ENCODE data around the gene TMC1. TPM values are rescaled to one million over a fixed set of nuclear protein-coding genes. Genes with fewer than 3 reads are reported as not detected.
A peak's percentile ranks its signal among the peaks of the same experiment; 100 is the strongest.

TMC1 gene
- polyA plus RNA-seq, 2 of the 4 experiments (the other 2 are of a cell fraction), result 0.12 to 0.17 TPM

- Histone ChIP-seq H3K4me3 (no peak overlapping the region), H3K27ac (no peak overlapping the region), H3K4me1 (0 out of 3 replicates have a peak, but pooled peaks cover 2% of the 10 kb centered on the region), H3K9me3 (no peaks in the 10 kb centered on the region), H3K4me2 (no peak overlapping the region)
- no peak for FAIRE-seq
- CTCF ChIA-PET, result no interaction called here
- POLR2A ChIA-PET, result no interaction called here
- no peak for TF ChIP-seq SREBF2 (IDR thresholded peaks at IDR 0.05)
- TF ChIP-seq NFE2L2 (conservative IDR thresholded peaks at IDR 0.05; ENCODE audit: low read length), result no peak
- no peak for TF ChIP-seq JUN (IDR thresholded peaks at IDR 0.05)
- no peak for TF ChIP-seq RFX5 (IDR thresholded peaks at IDR 0.05)
- no peak for DNase-seq (ENCODE audit: low read depth in 1 of 2, low spot score in 1 of 2)
- ATAC-seq, result no peak
- 83% methylated on average over 1 of the region's 1 CpG for WGBS (ENCODE audit: missing lambda C conversion rate)
Measured at GRCh38 chr9:72681283-72681630, 159.8 kb downstream of the TMC1 start.

- ChIA-PET POLR2A (no interaction called here), CTCF (interaction anchor here (0.6 to 1.1 kb wide), 2 partner anchors 14 to 403 kb away, joined by 3 read pairs; no protein-coding TSS in a partner anchor)
- DNase-seq (ENCODE audit: low read depth in 1 of 2, low spot score in 1 of 2) (no peak), ATAC-seq (no peak), FAIRE-seq (no peak)
- Histone ChIP-seq H3K4me3 (no peak overlapping the region), H3K27ac (no peak overlapping the region), H3K4me1 (0 out of 3 replicates have a peak, but pooled peaks cover 7% of the 10 kb centered on the region), H3K4me2 (no peak overlapping the region), H3K9me3 (no peaks in the 10 kb centered on the region)
- WGBS (ENCODE audit: missing lambda C conversion rate), result 82% methylated on average over 2 of the region's 2 CpGs
- TF ChIP-seq FOSB (CRISPR knock-in tag; IDR thresholded peaks at IDR 0.05) (no peak), TP53 (CRISPR knock-in tag; IDR thresholded peaks at IDR 0.05) (no peak), ATOH8 (CRISPR knock-in tag; IDR thresholded peaks at IDR 0.05; ENCODE audit: low read depth) (no peak), KDM5A (IDR thresholded peaks at IDR 0.05) (no peak), HOXB5 (CRISPR knock-in tag; IDR thresholded peaks at IDR 0.05) (no peak), SREBF2 (IDR thresholded peaks at IDR 0.05) (no peak), CHD2 (IDR thresholded peaks at IDR 0.05; ENCODE audit: low read length, partially characterized antibody) (no peak), BCL3 (IDR thresholded peaks at IDR 0.05) (no peak)
- TF ChIP-seq, protein P1, sequence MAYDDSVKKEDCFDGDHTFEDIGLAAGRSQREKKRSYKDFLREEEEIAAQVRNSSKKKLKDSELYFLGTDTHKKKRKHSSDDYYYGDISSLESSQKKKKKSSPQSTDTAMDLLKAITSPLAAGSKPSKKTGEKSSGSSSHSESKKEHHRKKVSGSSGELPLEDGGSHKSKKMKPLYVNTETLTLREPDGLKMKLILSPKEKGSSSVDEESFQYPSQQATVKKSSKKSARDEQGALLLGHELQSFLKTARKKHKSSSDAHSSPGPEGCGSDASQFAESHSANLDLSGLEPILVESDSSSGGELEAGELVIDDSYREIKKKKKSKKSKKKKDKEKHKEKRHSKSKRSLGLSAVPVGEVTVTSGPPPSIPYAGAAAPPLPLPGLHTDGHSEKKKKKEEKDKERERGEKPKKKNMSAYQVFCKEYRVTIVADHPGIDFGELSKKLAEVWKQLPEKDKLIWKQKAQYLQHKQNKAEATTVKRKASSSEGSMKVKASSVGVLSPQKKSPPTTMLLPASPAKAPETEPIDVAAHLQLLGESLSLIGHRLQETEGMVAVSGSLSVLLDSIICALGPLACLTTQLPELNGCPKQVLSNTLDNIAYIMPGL (CRISPR knock-in tag; IDR thresholded peaks at IDR 0.05; ENCODE audit: borderline replicate concordance), result no peak
Measured at GRCh38 chr9:72684615-72685014, 163.2 kb downstream of the TMC1 start.

DNA sequence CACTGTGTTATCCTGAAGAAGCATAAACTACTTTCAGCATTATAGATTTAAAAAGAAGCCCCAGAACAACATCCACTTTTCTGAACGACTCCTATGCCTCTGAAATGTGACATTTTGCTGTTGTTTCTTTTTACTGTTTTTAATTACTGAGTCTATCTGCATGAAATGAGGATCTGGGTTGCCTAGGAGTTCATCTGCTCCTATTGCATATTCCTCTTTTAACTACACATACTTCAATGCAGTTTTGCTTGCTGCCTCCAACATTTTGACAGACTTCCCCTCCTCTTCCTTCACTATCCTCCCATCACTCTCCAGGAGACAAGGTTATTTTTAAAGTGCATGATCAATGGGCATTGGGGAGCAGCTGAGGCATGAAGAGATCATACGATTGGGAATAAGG, 164.5 kb downstream of the TMC1 start:
- H3K4me3 ChIP-seq, result no peak overlapping the region
- TF ChIP-seq SREBF2 (IDR thresholded peaks at IDR 0.05) (no peak), CHD4 (IDR thresholded peaks at IDR 0.05; ENCODE audit: borderline replicate concordance) (no peak), NFE2L2 (conservative IDR thresholded peaks at IDR 0.05; ENCODE audit: low read length) (no peak)
- no peak for ATAC-seq
- H3K4me1 ChIP-seq, result 0 out of 3 replicates have a peak, but pooled peaks cover 7% of the 10 kb centered on the region
- ChIA-PET POLR2A (no interaction called here), CTCF (interaction anchor here (0.9 to 1.6 kb wide), 4 partner anchors 35 to 136 kb away, joined by 3 read pairs; no protein-coding TSS in a partner anchor)
- no peak overlapping the region for H3K4me2 ChIP-seq
- whole genome bisulfite sequencing (ENCODE audit: missing lambda C conversion rate), result 58% methylated on average over 2 of the region's 2 CpGs
- DNase-seq (ENCODE audit: low read depth in 1 of 2, low spot score in 1 of 2), result no peak
- H3K27ac ChIP-seq, result no peak overlapping the region
- FAIRE-seq, result peak; percentile 46
- no peaks in the 10 kb centered on the region for H3K9me3 ChIP-seq

- H3K4me3 ChIP-seq, result no peak overlapping the region
- FAIRE-seq (no peak), DNase-seq (ENCODE audit: low read depth in 1 of 2, low spot score in 1 of 2) (no peak), ATAC-seq (no peak)
- no peak overlapping the region for H3K27ac ChIP-seq
- ChIA-PET POLR2A (no interaction called here), CTCF (interaction anchor here (1.0 to 1.6 kb wide), 2 partner anchors 17 to 36 kb away, joined by 3 to 4 read pairs; no protein-coding TSS in a partner anchor)
- no peaks in the 10 kb centered on the region for H3K9me3 ChIP-seq
- H3K4me1 ChIP-seq, result 0 out of 3 replicates have a peak, but pooled peaks cover 7% of the 10 kb centered on the region
- TF ChIP-seq ELK1 (IDR thresholded peaks at IDR 0.05; ENCODE audit: low read depth, low read length) (no peak), KDM5A (IDR thresholded peaks at IDR 0.05) (no peak), HOXB5 (CRISPR knock-in tag; IDR thresholded peaks at IDR 0.05) (no peak)
- TF ChIP-seq, protein P1 (CRISPR knock-in tag; IDR thresholded peaks at IDR 0.05; ENCODE audit: borderline replicate concordance), result no peak
- H3K4me2 ChIP-seq, result no peak overlapping the region
Measured at GRCh38 chr9:72687331-72687730, 165.9 kb downstream of the TMC1 start.

Data from A549 (cell line).